Measurements from ENCODE around the gene OGFOD1. TPM values are rescaled to one million over a fixed set of nuclear protein-coding genes. Genes with fewer than 3 reads are reported as not detected.
A peak's percentile ranks its signal among the peaks of the same experiment; 100 is the strongest.

OGFOD1 gene
- total RNA-seq, 2 experiments from 2014 or later: 63.0 to 66.4 TPM

- H3K36me3 Mint-ChIP-seq: peaks cover 40% of the 10 kb centered on the region
- H3K4me3 Mint-ChIP-seq: no peak overlapping the region
- no peaks in the 10 kb centered on the region for H3K27me3 Mint-ChIP-seq
- no peak for DNase-seq
- no peaks in the 10 kb centered on the region for H3K4me1 Mint-ChIP-seq (ENCODE audit: low read depth)
- H3K27ac Mint-ChIP-seq: no peak overlapping the region
- intact Hi-C loops (cut with micrococcal nuclease): no loop called here
- POLR2A ChIA-PET: no interaction called here
- CTCF ChIA-PET: no interaction called here
- no peaks in the 10 kb centered on the region for H3K9me3 Mint-ChIP-seq
Observed at GRCh38 chr16:56469748-56470147, 18.4 kb downstream of the OGFOD1 start.

DNA sequence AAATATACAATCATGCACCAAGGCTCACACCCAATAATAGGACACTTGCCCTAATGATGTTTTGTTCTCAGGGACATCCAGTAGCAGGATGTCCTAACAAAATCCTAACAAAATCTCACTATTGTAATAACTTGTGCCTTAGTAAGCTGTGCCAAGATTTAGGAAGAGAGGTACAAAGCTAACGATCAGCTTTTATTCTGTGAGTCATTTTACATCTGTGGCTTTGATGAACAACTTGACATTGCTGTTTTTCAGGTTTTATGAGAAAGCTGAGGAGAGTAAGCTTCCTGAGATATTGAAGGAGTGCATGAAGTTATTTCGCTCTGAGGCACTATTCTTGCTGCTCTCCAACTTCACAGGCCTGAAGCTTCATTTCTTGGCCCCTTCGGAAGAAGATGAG, 18.9 kb downstream of the OGFOD1 start:
- Mint-ChIP-seq H3K4me1 (ENCODE audit: low read depth) (no peaks in the 10 kb centered on the region), H3K9me3 (no peaks in the 10 kb centered on the region), H3K36me3 (peaks cover 44% of the 10 kb centered on the region), H3K27me3 (no peaks in the 10 kb centered on the region), H3K27ac (no peak overlapping the region), H3K4me3 (no peak overlapping the region)
- ChIA-PET POLR2A (interaction anchor here (1.0 kb wide), 1 partner anchor 11 kb away, joined by 4 read pairs; no protein-coding TSS in a partner anchor), CTCF (no interaction called here)
- DNase-seq: no peak
- intact Hi-C loops (cut with micrococcal nuclease): no loop called here

GRCh38 chr16:56470666-56471065, 19.3 kb downstream of the OGFOD1 start:
- intact Hi-C loops (cut with micrococcal nuclease): no loop called here
- Mint-ChIP-seq H3K9me3 (no peaks in the 10 kb centered on the region), H3K27ac (no peak overlapping the region), H3K27me3 (no peaks in the 10 kb centered on the region), H3K4me1 (ENCODE audit: low read depth) (no peaks in the 10 kb centered on the region), H3K36me3 (peaks cover 46% of the 10 kb centered on the region), H3K4me3 (no peak overlapping the region)
- CTCF ChIA-PET: no interaction called here
- POLR2A ChIA-PET: interaction anchor here (1.0 kb wide), 1 partner anchor 11 kb away, joined by 4 read pairs; no protein-coding TSS in a partner anchor
- DNase-seq: no peak

- ChIA-PET POLR2A (no interaction called here), CTCF (interaction anchor here (1.1 kb wide), 1 partner anchor 40 kb away, joined by 3 read pairs; no protein-coding TSS in a partner anchor)
- H3K27me3 Mint-ChIP-seq: no peaks in the 10 kb centered on the region
- intact Hi-C loops (cut with micrococcal nuclease): no loop called here
- DNase-seq: no peak
- H3K9me3 Mint-ChIP-seq: no peaks in the 10 kb centered on the region
- H3K4me3 Mint-ChIP-seq: no peak overlapping the region
- H3K36me3 Mint-ChIP-seq: peaks cover 49% of the 10 kb centered on the region
- H3K27ac Mint-ChIP-seq: no peak overlapping the region
- peaks cover 19% of the 10 kb centered on the region for H3K4me1 Mint-ChIP-seq (ENCODE audit: low read depth)
Observed at GRCh38 chr16:56475201-56475600, 23.8 kb downstream of the OGFOD1 start.

- ChIA-PET CTCF (no interaction called here), POLR2A (interaction anchor here (0.6 kb wide), 1 partner anchor 26 kb away, joined by 3 read pairs; the partner anchor contains the start of genes NUDT21 and OGFOD1)
- H3K4me1 Mint-ChIP-seq (ENCODE audit: low read depth): peaks cover 19% of the 10 kb centered on the region
- peak overlapping the region; percentile 77 for H3K27ac Mint-ChIP-seq
- intact Hi-C loops (cut with micrococcal nuclease): loop anchor here (2.0 kb wide), 1 partner anchor 30 kb away; no protein-coding TSS in a partner anchor
- peaks cover 40% of the 10 kb centered on the region for H3K36me3 Mint-ChIP-seq
- DNase-seq: peak; percentile 35
- no peaks in the 10 kb centered on the region for H3K9me3 Mint-ChIP-seq
- no peak overlapping the region for H3K4me3 Mint-ChIP-seq
- H3K27me3 Mint-ChIP-seq: no peaks in the 10 kb centered on the region
Observed at GRCh38 chr16:56477096-56477878, 25.9 kb downstream of the OGFOD1 start.

DNA sequence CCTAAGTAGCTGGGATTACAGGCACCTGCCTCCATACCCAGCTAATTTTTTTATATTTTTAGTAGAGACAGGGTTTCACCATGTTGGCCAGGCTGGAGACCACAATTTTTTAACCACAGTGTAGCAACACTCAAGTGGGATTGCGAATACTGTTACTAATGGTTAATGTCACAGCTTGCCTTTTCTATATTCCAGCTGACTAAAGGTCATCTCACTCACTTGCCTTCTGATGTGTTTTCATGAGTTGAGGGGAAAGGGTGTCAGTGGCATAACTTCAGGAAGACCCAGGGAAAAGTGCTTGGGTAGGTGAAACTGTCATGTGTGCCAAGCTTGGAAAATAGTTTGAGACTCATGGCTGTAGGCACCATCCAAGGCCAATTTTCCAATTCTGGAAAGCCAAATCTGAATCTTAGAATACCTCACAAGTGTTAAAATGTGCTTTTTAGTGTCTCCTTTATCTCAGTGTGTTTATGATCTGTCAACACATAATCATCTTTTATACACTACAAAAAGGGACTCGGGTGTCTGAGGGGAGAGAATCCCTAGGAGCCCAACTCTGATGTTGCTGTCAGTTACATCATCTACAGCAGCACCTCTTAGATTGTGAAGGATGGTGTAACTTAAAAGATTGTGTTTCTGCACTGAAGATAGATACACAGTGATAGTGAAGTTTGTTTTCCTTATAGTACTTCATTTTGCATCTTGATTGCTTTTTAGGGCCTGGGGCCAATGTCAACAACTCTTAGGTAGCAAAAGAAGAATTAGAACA, 27.1 kb downstream of the OGFOD1 start:
- Mint-ChIP-seq H3K36me3 (peaks cover 42% of the 10 kb centered on the region), H3K4me3 (no peak overlapping the region), H3K27me3 (no peaks in the 10 kb centered on the region), H3K4me1 (ENCODE audit: low read depth) (peaks cover 19% of the 10 kb centered on the region), H3K27ac (no peak overlapping the region), H3K9me3 (no peaks in the 10 kb centered on the region)
- intact Hi-C loops (cut with micrococcal nuclease): no loop called here
- CTCF ChIA-PET: no interaction called here
- no peak for DNase-seq
- POLR2A ChIA-PET: interaction anchor here (0.6 to 1.1 kb wide), 2 partner anchors 10 to 204 kb away, joined by 3 to 5 read pairs; no protein-coding TSS in a partner anchor

GRCh38 chr16:56479469-56479868, 28.1 kb downstream of the OGFOD1 start:
- ChIA-PET POLR2A (interaction anchor here (1.1 kb wide), 1 partner anchor 203 kb away, joined by 3 read pairs; no protein-coding TSS in a partner anchor), CTCF (no interaction called here)
- no peak for DNase-seq
- Mint-ChIP-seq H3K27me3 (no peaks in the 10 kb centered on the region), H3K9me3 (no peaks in the 10 kb centered on the region), H3K36me3 (peaks cover 44% of the 10 kb centered on the region), H3K4me3 (no peak overlapping the region), H3K27ac (peak overlapping the region; percentile 51), H3K4me1 (ENCODE audit: low read depth) (peaks cover 19% of the 10 kb centered on the region)
- intact Hi-C loops (cut with micrococcal nuclease): no loop called here

DNA sequence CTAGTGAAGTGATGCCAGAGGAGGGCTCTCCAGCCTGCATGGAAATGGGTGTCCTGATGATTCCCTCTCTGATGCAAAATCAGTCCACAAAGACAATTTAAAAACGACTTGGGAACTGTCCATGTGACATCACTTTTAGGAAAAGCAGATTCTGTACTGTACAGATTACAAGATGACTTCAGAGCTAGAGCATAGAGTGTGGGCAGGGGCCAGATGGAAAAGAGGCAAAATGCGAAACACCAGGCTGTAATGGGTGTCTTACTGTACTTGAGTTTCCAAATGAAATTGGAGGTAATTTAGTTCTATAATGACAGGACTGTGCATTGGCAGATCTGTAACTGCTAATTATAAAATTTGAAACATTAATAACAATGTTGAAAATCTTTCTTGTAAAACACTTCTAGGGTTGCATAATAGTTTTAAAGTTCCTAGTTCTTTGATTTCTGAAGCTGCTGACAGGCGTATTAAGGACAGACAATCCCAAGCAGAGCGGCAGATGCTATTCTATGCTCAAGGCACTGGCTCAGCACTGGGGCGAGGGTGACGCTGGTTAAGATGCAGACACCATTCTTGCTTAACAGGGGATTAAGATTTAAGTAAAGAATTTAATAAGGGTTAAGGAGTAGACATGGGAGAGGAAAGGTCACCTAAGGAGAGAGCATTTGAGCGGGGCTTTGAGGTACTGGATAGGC, 29.6 kb downstream of the OGFOD1 start:
- peaks cover 34% of the 10 kb centered on the region for H3K36me3 Mint-ChIP-seq
- no peak overlapping the region for H3K4me3 Mint-ChIP-seq
- no peaks in the 10 kb centered on the region for H3K9me3 Mint-ChIP-seq
- no peak for DNase-seq
- ChIA-PET POLR2A (interaction anchor here (1.2 kb wide), 1 partner anchor 10 kb away, joined by 4 read pairs; no protein-coding TSS in a partner anchor), CTCF (no interaction called here)
- H3K27ac Mint-ChIP-seq: no peak overlapping the region
- H3K27me3 Mint-ChIP-seq: no peaks in the 10 kb centered on the region
- intact Hi-C loops (cut with micrococcal nuclease): no loop called here
- H3K4me1 Mint-ChIP-seq (ENCODE audit: low read depth): peaks cover 19% of the 10 kb centered on the region

- peaks cover 32% of the 10 kb centered on the region for H3K36me3 Mint-ChIP-seq
- ChIA-PET POLR2A (interaction anchor here (1.2 kb wide), 1 partner anchor 11 kb away, joined by 4 read pairs; no protein-coding TSS in a partner anchor), CTCF (no interaction called here)
- H3K27ac Mint-ChIP-seq: peak overlapping the region; percentile 50
- DNase-seq: no peak
- no peak overlapping the region for H3K4me3 Mint-ChIP-seq
- H3K9me3 Mint-ChIP-seq: no peaks in the 10 kb centered on the region
- H3K4me1 Mint-ChIP-seq (ENCODE audit: low read depth): peaks cover 17% of the 10 kb centered on the region
- intact Hi-C loops (cut with micrococcal nuclease): no loop called here
- H3K27me3 Mint-ChIP-seq: no peaks in the 10 kb centered on the region
Observed at GRCh38 chr16:56481468-56482122, 30.2 kb downstream of the OGFOD1 start.

DNA sequence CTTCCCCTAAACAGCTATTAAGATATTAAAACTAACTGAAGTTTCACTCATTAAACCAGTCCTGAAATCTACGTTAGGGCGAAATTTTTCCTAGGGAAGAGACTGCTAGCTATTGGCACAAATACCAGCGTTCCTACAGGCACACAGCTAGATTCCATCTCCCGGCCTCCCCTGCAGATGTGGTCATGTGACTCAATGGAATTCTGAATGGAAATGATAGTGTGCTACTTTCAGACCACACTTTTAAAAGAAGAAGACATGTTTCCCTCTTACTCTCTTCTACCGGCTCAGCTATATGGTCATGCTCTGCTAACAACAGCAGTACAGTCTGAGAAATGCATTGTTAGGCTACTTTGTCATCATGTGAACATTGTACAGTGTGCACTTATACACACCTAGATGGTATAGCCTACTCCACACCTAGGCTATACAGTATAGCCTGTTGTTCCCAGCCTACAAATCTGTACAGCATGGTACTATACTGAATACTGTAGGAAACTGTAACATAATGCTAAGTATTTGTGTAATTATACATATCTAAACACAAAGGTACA, 31.4 kb downstream of the OGFOD1 start:
- intact Hi-C loops (cut with micrococcal nuclease): no loop called here
- CTCF ChIA-PET: no interaction called here
- Mint-ChIP-seq H3K4me1 (ENCODE audit: low read depth) (peaks cover 8% of the 10 kb centered on the region), H3K27me3 (no peaks in the 10 kb centered on the region), H3K36me3 (peaks cover 23% of the 10 kb centered on the region), H3K4me3 (no peak overlapping the region), H3K27ac (no peak overlapping the region), H3K9me3 (no peaks in the 10 kb centered on the region)
- DNase-seq: no peak
- POLR2A ChIA-PET: no interaction called here

DNA sequence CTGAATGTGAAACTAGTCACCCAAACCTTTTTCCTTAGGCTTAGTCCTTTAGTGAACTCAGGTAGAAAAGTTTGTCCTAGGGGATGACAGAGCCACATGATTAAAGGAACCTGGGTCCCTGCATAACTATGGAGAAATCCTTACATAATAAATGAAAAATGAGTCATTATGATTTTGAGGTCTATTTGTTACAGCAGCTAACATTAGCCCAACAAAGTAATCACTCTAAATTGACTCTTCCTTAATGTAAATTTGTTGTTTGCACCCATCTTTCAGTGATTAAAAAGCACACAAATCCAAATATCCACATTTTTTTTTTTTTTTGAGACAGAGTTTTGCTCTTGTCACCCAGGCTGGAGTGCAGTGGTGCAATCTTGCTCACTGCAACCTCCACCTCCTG, 32.0 kb downstream of the OGFOD1 start:
- CTCF ChIA-PET: interaction anchor here (0.6 kb wide), 2 partner anchors 219 to 487 kb away, joined by 3 read pairs; no protein-coding TSS in a partner anchor
- no peaks in the 10 kb centered on the region for H3K27me3 Mint-ChIP-seq
- peaks cover 4% of the 10 kb centered on the region for H3K4me1 Mint-ChIP-seq (ENCODE audit: low read depth)
- H3K9me3 Mint-ChIP-seq: no peaks in the 10 kb centered on the region
- POLR2A ChIA-PET: no interaction called here
- no peak overlapping the region for H3K27ac Mint-ChIP-seq
- DNase-seq: no peak
- peaks cover 21% of the 10 kb centered on the region for H3K36me3 Mint-ChIP-seq
- intact Hi-C loops (cut with micrococcal nuclease): no loop called here
- H3K4me3 Mint-ChIP-seq: no peak overlapping the region

All from activated CD4-positive, alpha-beta memory T cell treated with anti-CD3 and anti-CD28 coated beads for 36 hours (primary cell).